PC-3 (cell line): Measurements from ENCODE around the gene KIF3A.

Experiments used
- EZH2 ChIP-seq: fragments of 300-600 bp; sonication (generic); IDR thresholded peaks from one replicate; pipeline ENCODE4 v1.6.1; 2017; ENCODE audit warnings: antibody characterized with exemption, mild to moderate bottlenecking, low read length; ENCODE audit not compliant: unreplicated experiment
- EZH2phosphoT487 ChIP-seq: fragments of 300-600 bp; sonication (generic); IDR thresholded peaks from 2 replicates; pipeline ENCODE4 v1.6.1; 2018; ENCODE audit warnings: mild to moderate bottlenecking, antibody characterized with exemption, low read length, borderline replicate concordance
- TF ChIP-seq, protein P1 (sequence below): fragments of 300-600 bp; sonication (generic); conservative IDR thresholded peaks from 2 replicates; pipeline ENCODE4 v1.5.1; 2017; ENCODE audit warnings: antibody characterized with exemption, low read depth, mild to moderate bottlenecking, low read length

DNA sequence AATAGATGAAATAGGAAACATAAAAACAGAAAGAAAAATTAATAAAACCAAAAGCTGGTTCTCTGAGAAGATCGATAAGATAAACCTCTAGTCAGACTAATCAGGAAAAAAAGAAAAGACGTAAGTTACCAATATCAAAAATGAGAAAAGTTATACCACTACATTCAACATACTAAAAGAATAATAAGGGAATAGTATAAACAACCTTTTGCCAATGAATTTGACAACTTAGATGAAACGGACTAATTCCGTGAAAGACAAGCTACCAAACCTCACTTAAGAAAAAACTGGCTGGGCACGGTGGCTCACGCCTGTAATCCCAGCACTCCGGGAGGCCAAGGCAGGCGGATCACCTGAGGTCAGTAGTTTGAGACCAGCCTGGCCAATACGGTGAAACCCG lies 7.5 kb downstream of the KIF3A start:
- TF ChIP-seq, protein P1, sequence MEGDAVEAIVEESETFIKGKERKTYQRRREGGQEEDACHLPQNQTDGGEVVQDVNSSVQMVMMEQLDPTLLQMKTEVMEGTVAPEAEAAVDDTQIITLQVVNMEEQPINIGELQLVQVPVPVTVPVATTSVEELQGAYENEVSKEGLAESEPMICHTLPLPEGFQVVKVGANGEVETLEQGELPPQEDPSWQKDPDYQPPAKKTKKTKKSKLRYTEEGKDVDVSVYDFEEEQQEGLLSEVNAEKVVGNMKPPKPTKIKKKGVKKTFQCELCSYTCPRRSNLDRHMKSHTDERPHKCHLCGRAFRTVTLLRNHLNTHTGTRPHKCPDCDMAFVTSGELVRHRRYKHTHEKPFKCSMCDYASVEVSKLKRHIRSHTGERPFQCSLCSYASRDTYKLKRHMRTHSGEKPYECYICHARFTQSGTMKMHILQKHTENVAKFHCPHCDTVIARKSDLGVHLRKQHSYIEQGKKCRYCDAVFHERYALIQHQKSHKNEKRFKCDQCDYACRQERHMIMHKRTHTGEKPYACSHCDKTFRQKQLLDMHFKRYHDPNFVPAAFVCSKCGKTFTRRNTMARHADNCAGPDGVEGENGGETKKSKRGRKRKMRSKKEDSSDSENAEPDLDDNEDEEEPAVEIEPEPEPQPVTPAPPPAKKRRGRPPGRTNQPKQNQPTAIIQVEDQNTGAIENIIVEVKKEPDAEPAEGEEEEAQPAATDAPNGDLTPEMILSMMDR, result no peak
- TF ChIP-seq EZH2, result no peak
- TF ChIP-seq EZH2phosphoT487, result no peak
